ENCODE measurements around the gene KLHL30.

KLHL30 gene

DNA sequence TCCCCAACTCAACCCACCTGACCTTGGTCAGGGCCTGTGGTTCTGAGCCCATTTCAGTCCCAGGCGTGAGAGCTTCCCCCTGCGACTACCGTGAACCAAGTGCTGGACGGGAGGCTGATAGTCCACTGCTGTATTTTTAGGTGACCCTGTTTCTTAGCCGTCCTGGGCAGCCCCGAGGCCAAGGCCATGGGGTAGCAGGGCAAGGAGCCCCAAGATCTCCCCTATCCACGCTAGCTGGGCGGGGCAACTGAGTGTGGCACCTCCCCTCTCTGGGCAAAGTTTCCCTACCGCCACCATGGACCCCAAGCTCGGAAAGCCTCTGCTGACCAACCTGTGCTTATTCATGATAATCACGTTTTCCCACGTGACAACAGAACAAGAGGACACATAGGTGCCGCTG lies 583 bp upstream of the KLHL30 start:
- H3K4me3 ChIP-seq (ENCODE audit: low read depth, low read length): no peak overlapping the region
- TF ChIP-seq, protein P1, sequence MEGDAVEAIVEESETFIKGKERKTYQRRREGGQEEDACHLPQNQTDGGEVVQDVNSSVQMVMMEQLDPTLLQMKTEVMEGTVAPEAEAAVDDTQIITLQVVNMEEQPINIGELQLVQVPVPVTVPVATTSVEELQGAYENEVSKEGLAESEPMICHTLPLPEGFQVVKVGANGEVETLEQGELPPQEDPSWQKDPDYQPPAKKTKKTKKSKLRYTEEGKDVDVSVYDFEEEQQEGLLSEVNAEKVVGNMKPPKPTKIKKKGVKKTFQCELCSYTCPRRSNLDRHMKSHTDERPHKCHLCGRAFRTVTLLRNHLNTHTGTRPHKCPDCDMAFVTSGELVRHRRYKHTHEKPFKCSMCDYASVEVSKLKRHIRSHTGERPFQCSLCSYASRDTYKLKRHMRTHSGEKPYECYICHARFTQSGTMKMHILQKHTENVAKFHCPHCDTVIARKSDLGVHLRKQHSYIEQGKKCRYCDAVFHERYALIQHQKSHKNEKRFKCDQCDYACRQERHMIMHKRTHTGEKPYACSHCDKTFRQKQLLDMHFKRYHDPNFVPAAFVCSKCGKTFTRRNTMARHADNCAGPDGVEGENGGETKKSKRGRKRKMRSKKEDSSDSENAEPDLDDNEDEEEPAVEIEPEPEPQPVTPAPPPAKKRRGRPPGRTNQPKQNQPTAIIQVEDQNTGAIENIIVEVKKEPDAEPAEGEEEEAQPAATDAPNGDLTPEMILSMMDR (IDR thresholded peaks at IDR 0.05; ENCODE audit: low read depth, low read length): no peak

DNA sequence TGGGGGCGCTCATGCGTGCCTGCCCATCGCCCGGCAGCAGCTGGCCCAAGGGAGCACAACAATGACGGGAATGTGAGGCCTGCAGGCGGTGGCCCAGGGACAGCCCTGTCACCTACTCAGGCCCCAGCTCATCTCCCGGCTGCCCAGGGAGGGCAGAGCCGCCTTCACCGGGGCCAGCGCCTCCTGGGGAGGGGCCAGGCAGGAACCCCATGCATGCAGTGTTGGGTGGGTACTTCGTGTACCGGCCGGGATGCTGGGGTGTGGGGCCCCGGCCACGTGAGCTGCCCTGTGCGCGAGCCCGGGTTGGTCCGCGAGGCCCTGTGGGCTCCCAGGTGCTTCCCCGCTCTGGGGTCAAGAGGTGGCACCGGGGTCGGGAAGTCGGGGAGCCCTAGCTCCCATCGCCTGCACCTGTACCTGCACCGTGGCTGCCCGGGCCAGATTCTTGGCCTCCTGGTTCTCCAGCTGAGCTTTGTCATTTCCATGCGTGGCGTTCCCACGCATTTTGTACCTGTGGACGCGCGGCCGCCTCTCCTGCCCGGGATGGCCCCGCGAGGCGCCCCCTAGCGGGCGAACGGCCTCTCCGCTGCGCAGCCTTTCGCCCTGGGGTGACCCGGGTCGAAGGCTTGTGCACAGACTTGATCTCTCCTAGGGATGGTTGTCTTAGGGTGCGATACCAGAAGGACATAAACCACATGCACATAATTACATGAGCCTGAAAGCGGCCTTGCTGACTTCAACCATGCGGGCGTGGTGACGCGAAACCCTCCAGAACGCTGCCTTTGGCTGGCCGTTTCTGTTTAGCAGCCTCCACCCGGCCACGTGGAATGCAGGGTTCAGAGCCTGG lies 950 bp downstream of the KLHL30 start:
- TF ChIP-seq, protein P1 (IDR thresholded peaks at IDR 0.05; ENCODE audit: low read depth, low read length): 0 out of 2 replicates have a peak, but pooled peaks have one; percentile 18
- no peak overlapping the region for H3K4me3 ChIP-seq (ENCODE audit: low read depth, low read length)

- no peak overlapping the region for H3K4me3 ChIP-seq (ENCODE audit: low read depth, low read length)
- TF ChIP-seq, protein P1 (IDR thresholded peaks at IDR 0.05; ENCODE audit: low read depth, low read length): no peak
Measured at GRCh38 chr2:238140040-238140439, 1.6 kb downstream of the KLHL30 start.

- H3K4me3 ChIP-seq (ENCODE audit: low read depth, low read length): no peak overlapping the region
- TF ChIP-seq, protein P1 (IDR thresholded peaks at IDR 0.05; ENCODE audit: low read depth, low read length): no peak
Measured at GRCh38 chr2:238140721-238141540, 2.5 kb downstream of the KLHL30 start.

- H3K4me3 ChIP-seq (ENCODE audit: low read depth, low read length): no peak overlapping the region
Measured at GRCh38 chr2:238141541-238142318, 3.3 kb downstream of the KLHL30 start.

DNA sequence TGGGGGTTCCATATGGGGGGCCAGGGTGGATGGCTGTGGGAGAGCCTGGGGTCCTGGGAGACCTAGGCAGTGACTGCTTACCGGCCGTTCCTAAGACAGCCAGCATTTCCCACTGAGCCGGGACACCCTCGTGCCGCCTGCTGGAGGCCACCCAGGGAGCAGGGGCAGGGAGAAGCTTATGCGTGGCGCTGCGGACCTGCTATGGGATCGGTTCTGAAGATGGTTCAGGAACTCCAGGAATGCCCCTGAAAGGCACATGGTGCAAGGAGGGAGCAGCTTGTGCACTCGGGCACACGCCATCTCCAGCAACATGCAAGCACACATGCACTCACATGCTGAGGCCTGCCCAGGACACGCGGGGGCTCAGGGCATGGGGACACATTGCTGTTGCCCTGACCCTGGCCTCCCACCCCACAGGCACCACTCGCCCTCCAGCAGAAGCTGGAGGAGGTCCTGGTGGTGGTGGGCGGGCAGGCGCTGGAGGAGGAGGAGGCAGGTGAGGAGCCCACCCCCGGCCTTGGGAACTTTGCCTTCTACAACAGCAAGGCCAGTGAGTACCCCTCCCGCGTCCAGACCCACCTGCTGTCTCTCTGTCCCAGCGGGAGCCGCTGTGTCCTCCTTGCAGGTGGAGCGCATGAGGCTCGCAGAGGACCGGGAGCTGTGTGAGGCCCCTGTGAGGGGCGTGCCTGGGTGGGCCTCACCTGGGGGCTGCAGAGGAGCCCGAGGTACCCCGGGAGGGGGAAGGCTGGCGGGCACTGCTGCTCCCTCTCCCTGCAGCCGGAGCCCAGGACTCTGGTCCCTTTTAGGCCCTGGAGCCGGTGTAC lies 4.1 kb downstream of the KLHL30 start:
- TF ChIP-seq, protein P1 (IDR thresholded peaks at IDR 0.05; ENCODE audit: low read depth, low read length): no peak
- H3K4me3 ChIP-seq (ENCODE audit: low read depth, low read length): no peak overlapping the region

More at GRCh38 chr2:238141541-238142318, 3.3 kb downstream of the KLHL30 start:
- TF ChIP-seq, protein P1 (IDR thresholded peaks at IDR 0.05; ENCODE audit: low read depth, low read length): no peak
